Measurements from ENCODE around the gene XYLB. TPM values are rescaled to one million over a fixed set of nuclear protein-coding genes. Genes with fewer than 3 reads are reported as not detected.

Gene XYLB
- total RNA-seq, 1 experiment from 2014 or later = 3.3 TPM

DNA sequence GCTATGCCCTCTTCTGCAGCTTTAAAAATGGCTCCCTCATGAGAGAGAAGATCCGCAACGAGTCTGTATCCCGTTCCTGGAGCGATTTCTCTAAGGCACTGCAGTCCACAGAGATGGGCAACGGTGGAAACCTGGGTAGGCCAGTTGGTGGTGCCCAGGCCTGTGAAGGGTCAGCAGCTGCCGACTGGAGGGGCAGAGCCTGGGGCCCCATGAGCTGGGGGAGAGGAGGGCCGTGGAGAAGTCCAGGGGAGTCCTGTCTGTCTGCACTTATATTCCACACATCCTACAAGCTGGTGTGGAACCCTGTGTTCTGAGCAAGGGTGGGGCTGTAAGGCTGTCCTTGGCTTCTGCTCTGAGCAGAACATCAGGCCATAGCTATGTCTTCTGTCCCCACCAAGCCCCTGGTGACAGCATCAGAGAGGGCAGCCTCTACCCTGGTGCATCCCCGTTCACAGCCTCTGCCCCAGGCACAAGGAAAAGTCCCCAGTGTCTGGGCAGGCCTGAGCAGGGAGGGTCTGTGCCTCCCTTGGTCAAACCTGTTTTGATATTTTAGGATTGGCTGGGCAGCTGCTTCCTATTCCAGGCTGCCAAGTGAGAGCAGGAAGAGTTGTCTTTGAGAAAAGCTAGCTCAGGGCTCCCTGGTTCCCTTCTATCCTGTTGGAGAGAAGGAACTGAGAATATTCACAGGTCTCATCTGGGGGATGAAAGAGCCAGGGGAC is 29.7 kb downstream of the XYLB start:
- no peaks in the 10 kb centered on the region for H3K27me3 Mint-ChIP-seq (ENCODE audit: low read depth)
- peaks cover 1% of the 10 kb centered on the region; the same call in 1 of the 2 replicates for H3K4me1 Mint-ChIP-seq
- H3K36me3 Mint-ChIP-seq = peaks cover 42% of the 10 kb centered on the region
- H3K27ac Mint-ChIP-seq = no peak overlapping the region
- TF ChIP-seq ATF1 (CRISPR knock-in tag; IDR thresholded peaks at IDR 0.05) = no peak
- TF ChIP-seq, protein P1, sequence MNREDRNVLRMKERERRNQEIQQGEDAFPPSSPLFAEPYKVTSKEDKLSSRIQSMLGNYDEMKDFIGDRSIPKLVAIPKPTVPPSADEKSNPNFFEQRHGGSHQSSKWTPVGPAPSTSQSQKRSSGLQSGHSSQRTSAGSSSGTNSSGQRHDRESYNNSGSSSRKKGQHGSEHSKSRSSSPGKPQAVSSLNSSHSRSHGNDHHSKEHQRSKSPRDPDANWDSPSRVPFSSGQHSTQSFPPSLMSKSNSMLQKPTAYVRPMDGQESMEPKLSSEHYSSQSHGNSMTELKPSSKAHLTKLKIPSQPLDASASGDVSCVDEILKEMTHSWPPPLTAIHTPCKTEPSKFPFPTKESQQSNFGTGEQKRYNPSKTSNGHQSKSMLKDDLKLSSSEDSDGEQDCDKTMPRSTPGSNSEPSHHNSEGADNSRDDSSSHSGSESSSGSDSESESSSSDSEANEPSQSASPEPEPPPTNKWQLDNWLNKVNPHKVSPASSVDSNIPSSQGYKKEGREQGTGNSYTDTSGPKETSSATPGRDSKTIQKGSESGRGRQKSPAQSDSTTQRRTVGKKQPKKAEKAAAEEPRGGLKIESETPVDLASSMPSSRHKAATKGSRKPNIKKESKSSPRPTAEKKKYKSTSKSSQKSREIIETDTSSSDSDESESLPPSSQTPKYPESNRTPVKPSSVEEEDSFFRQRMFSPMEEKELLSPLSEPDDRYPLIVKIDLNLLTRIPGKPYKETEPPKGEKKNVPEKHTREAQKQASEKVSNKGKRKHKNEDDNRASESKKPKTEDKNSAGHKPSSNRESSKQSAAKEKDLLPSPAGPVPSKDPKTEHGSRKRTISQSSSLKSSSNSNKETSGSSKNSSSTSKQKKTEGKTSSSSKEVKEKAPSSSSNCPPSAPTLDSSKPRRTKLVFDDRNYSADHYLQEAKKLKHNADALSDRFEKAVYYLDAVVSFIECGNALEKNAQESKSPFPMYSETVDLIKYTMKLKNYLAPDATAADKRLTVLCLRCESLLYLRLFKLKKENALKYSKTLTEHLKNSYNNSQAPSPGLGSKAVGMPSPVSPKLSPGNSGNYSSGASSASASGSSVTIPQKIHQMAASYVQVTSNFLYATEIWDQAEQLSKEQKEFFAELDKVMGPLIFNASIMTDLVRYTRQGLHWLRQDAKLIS (CRISPR knock-in tag; IDR thresholded peaks at IDR 0.05; ENCODE audit: borderline replicate concordance) = no peak
- no peak for TF ChIP-seq GRHL2 (CRISPR knock-in tag; IDR thresholded peaks at IDR 0.05; ENCODE audit: insufficient replicate concordance, severe bottlenecking)
- TF ChIP-seq, protein P2, sequence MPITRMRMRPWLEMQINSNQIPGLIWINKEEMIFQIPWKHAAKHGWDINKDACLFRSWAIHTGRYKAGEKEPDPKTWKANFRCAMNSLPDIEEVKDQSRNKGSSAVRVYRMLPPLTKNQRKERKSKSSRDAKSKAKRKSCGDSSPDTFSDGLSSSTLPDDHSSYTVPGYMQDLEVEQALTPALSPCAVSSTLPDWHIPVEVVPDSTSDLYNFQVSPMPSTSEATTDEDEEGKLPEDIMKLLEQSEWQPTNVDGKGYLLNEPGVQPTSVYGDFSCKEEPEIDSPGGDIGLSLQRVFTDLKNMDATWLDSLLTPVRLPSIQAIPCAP (CRISPR knock-in tag; IDR thresholded peaks at IDR 0.05) = no peak
- TF ChIP-seq SOX15 (CRISPR knock-in tag; IDR thresholded peaks at IDR 0.05) = no peak
- no peak for TF ChIP-seq MYBL2 (CRISPR knock-in tag; IDR thresholded peaks at IDR 0.05)
- no peak for TF ChIP-seq NR3C1 (CRISPR knock-in tag; conservative IDR thresholded peaks at IDR 0.05; ENCODE audit: low read depth)
- no peak for TF ChIP-seq EMX1 (CRISPR knock-in tag; IDR thresholded peaks at IDR 0.05)
- TF ChIP-seq ESRRA (CRISPR knock-in tag; IDR thresholded peaks at IDR 0.05; ENCODE audit: borderline replicate concordance) = no peak
- no peak for TF ChIP-seq TP53 (CRISPR knock-in tag; IDR thresholded peaks at IDR 0.05)
- no peak for TF ChIP-seq HMGA2 (CRISPR knock-in tag; IDR thresholded peaks at IDR 0.05)
- TF ChIP-seq ZNF219 (CRISPR knock-in tag; IDR thresholded peaks at IDR 0.05; ENCODE audit: borderline replicate concordance) = no peak
- TF ChIP-seq, protein P3, sequence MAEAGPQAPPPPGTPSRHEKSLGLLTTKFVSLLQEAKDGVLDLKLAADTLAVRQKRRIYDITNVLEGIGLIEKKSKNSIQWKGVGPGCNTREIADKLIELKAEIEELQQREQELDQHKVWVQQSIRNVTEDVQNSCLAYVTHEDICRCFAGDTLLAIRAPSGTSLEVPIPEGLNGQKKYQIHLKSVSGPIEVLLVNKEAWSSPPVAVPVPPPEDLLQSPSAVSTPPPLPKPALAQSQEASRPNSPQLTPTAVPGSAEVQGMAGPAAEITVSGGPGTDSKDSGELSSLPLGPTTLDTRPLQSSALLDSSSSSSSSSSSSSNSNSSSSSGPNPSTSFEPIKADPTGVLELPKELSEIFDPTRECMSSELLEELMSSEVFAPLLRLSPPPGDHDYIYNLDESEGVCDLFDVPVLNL (CRISPR knock-in tag; IDR thresholded peaks at IDR 0.05; ENCODE audit: borderline replicate concordance, low read depth) = no peak
- TF ChIP-seq, protein P4, sequence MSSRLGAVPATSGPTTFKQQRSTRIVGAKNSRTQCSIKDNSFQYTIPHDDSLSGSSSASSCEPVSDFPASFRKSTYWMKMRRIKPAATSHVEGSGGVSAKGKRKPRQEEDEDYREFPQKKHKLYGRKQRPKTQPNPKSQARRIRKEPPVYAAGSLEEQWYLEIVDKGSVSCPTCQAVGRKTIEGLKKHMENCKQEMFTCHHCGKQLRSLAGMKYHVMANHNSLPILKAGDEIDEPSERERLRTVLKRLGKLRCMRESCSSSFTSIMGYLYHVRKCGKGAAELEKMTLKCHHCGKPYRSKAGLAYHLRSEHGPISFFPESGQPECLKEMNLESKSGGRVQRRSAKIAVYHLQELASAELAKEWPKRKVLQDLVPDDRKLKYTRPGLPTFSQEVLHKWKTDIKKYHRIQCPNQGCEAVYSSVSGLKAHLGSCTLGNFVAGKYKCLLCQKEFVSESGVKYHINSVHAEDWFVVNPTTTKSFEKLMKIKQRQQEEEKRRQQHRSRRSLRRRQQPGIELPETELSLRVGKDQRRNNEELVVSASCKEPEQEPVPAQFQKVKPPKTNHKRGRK (CRISPR knock-in tag; IDR thresholded peaks at IDR 0.05; ENCODE audit: borderline replicate concordance) = no peak
- ChIA-PET POLR2A (no interaction called here), CTCF (interaction anchor here (1.0 to 1.4 kb wide), 2 partner anchors 29 to 120 kb away, joined by 4 read pairs; partner anchors contain the start of genes EXOG and XYLB)
- peaks cover 13% of the 10 kb centered on the region for H3K9me3 Mint-ChIP-seq
- H3K4me3 Mint-ChIP-seq = no peak overlapping the region
- no peak for DNase-seq (ENCODE audit: low spot score)
- ATAC-seq = no peak

DNA sequence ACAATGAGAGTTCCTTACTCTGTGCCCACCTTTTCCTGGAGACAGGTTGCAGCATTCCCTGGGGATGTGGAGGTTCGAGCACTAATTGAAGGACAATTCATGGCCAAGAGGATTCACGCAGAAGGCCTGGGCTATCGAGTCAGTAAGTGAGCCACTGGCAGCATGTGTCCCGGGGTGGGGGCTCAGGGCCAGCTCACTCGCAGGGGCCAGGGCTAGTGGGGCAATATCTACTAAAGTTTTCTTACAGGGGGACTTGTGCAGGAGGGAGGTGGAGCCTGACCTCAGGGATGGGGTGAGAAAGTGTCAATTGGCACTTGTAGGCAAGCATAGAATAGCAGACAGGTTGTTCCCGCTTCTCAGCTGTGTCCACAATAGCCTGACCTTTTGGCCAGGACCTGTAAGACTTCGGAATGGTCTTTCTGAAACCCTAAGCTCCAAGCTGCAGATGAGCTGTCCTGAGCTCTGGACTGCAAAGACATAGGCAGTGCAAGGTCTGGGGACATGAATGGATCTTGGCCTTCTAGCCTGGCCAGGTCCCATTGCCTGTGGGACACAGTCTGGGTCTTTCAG is 32.7 kb downstream of the XYLB start:
- H3K27me3 Mint-ChIP-seq (ENCODE audit: low read depth) = no peaks in the 10 kb centered on the region
- H3K27ac Mint-ChIP-seq = no peak overlapping the region
- H3K9me3 Mint-ChIP-seq = peaks cover 26% of the 10 kb centered on the region
- no peak for ATAC-seq
- H3K4me3 Mint-ChIP-seq = no peak overlapping the region
- DNase-seq (ENCODE audit: low spot score) = no peak
- peaks cover 3% of the 10 kb centered on the region; the same call in 1 of the 2 replicates for H3K4me1 Mint-ChIP-seq
- TF ChIP-seq CBFB (CRISPR knock-in tag; IDR thresholded peaks at IDR 0.05; ENCODE audit: low read depth) (no peak), JAZF1 (CRISPR knock-in tag; IDR thresholded peaks at IDR 0.05) (no peak), ZNF121 (CRISPR knock-in tag; IDR thresholded peaks at IDR 0.05) (no peak), ZNF232 (CRISPR knock-in tag; IDR thresholded peaks at IDR 0.05) (no peak), MYBL2 (CRISPR knock-in tag; IDR thresholded peaks at IDR 0.05) (no peak)
- TF ChIP-seq, protein P2 (CRISPR knock-in tag; IDR thresholded peaks at IDR 0.05) = no peak
- TF ChIP-seq, protein P3 (CRISPR knock-in tag; IDR thresholded peaks at IDR 0.05; ENCODE audit: borderline replicate concordance, low read depth) = no peak
- TF ChIP-seq, protein P5, sequence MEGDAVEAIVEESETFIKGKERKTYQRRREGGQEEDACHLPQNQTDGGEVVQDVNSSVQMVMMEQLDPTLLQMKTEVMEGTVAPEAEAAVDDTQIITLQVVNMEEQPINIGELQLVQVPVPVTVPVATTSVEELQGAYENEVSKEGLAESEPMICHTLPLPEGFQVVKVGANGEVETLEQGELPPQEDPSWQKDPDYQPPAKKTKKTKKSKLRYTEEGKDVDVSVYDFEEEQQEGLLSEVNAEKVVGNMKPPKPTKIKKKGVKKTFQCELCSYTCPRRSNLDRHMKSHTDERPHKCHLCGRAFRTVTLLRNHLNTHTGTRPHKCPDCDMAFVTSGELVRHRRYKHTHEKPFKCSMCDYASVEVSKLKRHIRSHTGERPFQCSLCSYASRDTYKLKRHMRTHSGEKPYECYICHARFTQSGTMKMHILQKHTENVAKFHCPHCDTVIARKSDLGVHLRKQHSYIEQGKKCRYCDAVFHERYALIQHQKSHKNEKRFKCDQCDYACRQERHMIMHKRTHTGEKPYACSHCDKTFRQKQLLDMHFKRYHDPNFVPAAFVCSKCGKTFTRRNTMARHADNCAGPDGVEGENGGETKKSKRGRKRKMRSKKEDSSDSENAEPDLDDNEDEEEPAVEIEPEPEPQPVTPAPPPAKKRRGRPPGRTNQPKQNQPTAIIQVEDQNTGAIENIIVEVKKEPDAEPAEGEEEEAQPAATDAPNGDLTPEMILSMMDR (IDR thresholded peaks at IDR 0.05) = no peak
- peaks cover 50% of the 10 kb centered on the region for H3K36me3 Mint-ChIP-seq
- POLR2A ChIA-PET = no interaction called here
- CTCF ChIA-PET = no interaction called here
